Sigmoid colon (tissue), 7 donors: Measurements from ENCODE around the gene HSPH1. TPM values are rescaled to one million over a fixed set of nuclear protein-coding genes. Genes with fewer than 3 reads are reported as not detected.

Source experiments
- DNase-seq: peaks from one replicate; pipeline ENCODE4 v3.0.0-alpha.2; 2019
- H3K27ac ChIP-seq, 4 donors: fragments of 200-600 bp; sonication (generic); one replicate each; pipeline ENCODE4 v1.5.1; 2016 to 2019; ENCODE audit warnings: mild to moderate bottlenecking in 1 of 4
- H3K27me3 ChIP-seq, 3 donors: fragments of 200-600 bp; sonication (generic); one replicate each; pipeline ENCODE4 v1.5.1; 2019; ENCODE audit warnings: mild to moderate bottlenecking in 1 of 3
- H3K36me3 ChIP-seq, 4 donors: fragments of 200-600 bp; sonication (generic); one replicate each; pipeline ENCODE4 v1.5.1; 2016 to 2019
- H3K4me1 ChIP-seq, 4 donors: fragments of 200-600 bp; sonication (generic); one replicate each; pipeline ENCODE4 v1.5.1; 2017 to 2019
- H3K4me3 ChIP-seq, 4 donors: fragments of 200-600 bp; sonication (generic); one replicate each; pipeline ENCODE4 v1.5.1; 2017 to 2019; ENCODE audit warnings: mild to moderate bottlenecking in 2 of 4, moderate library complexity in 1 of 4
- H3K9me3 ChIP-seq, 4 donors: fragments of 200-600 bp in 3 of 4; sonication (generic) in 3 of 4; one replicate each; pipeline versions ENCODE4 v1.5.1 to v1.6.1; 2013 to 2019
- CTCF ChIP-seq, 4 experiments: fragments of 450-650 bp in 3 of 4; fragments of 200-600 bp in 1 of 4; IDR thresholded peaks; one replicate each; pipeline ENCODE4 v1.5.1; 2016 to 2019; ENCODE audit warnings: antibody characterized with exemption in 4 of 4, mild to moderate bottlenecking in 3 of 4, moderate library complexity in 2 of 4
- EP300 ChIP-seq, 4 donors: sonication (generic); formaldehyde crosslinking; IDR thresholded peaks; one replicate each; pipeline ENCODE4 v1.6.1; 2017; ENCODE audit warnings: antibody characterized with exemption in 4 of 4
- POLR2A ChIP-seq, 2 donors: fragments of 450-650 bp; IDR thresholded peaks; one replicate each; pipeline ENCODE4 v1.6.1; 2016; ENCODE audit warnings: antibody characterized with exemption in 2 of 2, mild to moderate bottlenecking in 2 of 2, moderate library complexity in 2 of 2
- POLR2AphosphoS5 ChIP-seq, 4 donors: sonication (generic); formaldehyde crosslinking; IDR thresholded peaks; one replicate each; pipeline ENCODE4 v1.6.1; 2017; ENCODE audit warnings: antibody characterized with exemption in 4 of 4
- WGBS, 2 donors: extraction: QIAGEN DNeasy Blood & Tissue Kit; methylation state at CpG; one replicate each; pipeline ENCODE4 v1.1.7; 2013; 5-methylcytosine and 5-hydroxymethylcytosine counted together
- intact Hi-C: fragments of 100-400 bp; cut with DNase I; formaldehyde crosslinking; loops from one replicate; pipeline ENCODE4 v1.15.1; 2023
- polyA plus RNA-seq, 3 donors: library from polyadenylated mRNA; stranded (reverse); fragments of 200-250 nt; gene quantifications; one replicate each; pipeline ENCODE4 v1.2.3, GENCODE V29; 2013
- total RNA-seq, 4 donors: library from RNA; depleted of rRNA; stranded (reverse); fragments of >200 nt; gene quantifications; one replicate each; pipeline ENCODE4 v1.1.0, GENCODE V29; 2016
- donor health status: healthy with polysubstance abuse.
- donor health status: Bipolar disorder and iron deficiency.
- donor health status: healthy.

Gene HSPH1
- total RNA-seq (10 to 100 TPM; 30.7 to 41.5 (median 33.7) TPM), polyA plus RNA-seq (10 to 100 TPM; 12.0 to 26.1 (median 15.5) TPM)

- TF ChIP-seq POLR2AphosphoS5 (IDR thresholded peaks at IDR 0.05) (peak; percentile 78 to 96 (median 81)), POLR2A (IDR thresholded peaks at IDR 0.05) (peak; percentile 54 to 57), EP300 (IDR thresholded peaks at IDR 0.05) (peak in 1 of 4 donors; percentile 78), CTCF (IDR thresholded peaks at IDR 0.05) (peak in 1 of 4 experiments; percentile 10)
- DNase-seq = peak; percentile 99
- Histone ChIP-seq H3K27ac (peak within 1 kb of the TSS; percentile 84 to 98 (median 90)), H3K27me3 (no peaks in the 10 kb centered on the region), H3K4me1 (peaks cover 0 to 20% (median 18%) of the 10 kb centered on the region in 4 donors), H3K36me3 (peaks cover 0 to 14% (median 0%) of the 10 kb centered on the region in 4 donors), H3K4me3 (peak within 1 kb of the TSS; percentile 66 to 92 (median 75)), H3K9me3 (no peaks in the 10 kb centered on the region)
- 0 to 1% methylated on average over 54 of the region's 54 CpGs for WGBS, 2 donors
- intact Hi-C loops = loop anchor here (1.0 to 10.0 kb wide), 5 partner anchors 39 to 694 kb away; partner anchors contain the start of genes HMGB1 and USPL1
Measured at GRCh38 chr13:31161557-31162150, at the start of gene HSPH1. Gene HSPH1 (minus strand): TSS chr13:31161904. CDS start chr13:31161582, 322 bp downstream.

- peaks cover 0 to 44% (median 35%) of the 10 kb centered on the region in 4 donors for H3K4me1 ChIP-seq
- TF ChIP-seq POLR2AphosphoS5 (IDR thresholded peaks at IDR 0.05) (peak in 3 of 4 donors; percentile 15 to 58 (median 39)), EP300 (IDR thresholded peaks at IDR 0.05) (no peak)
- H3K36me3 ChIP-seq = no peaks in the 10 kb centered on the region
- intact Hi-C loops = loop anchor here (2.0 to 10.0 kb wide), 2 partner anchors 47 to 215 kb away; no protein-coding TSS in a partner anchor
- H3K27me3 ChIP-seq = no peaks in the 10 kb centered on the region
- no peak for DNase-seq
- H3K27ac ChIP-seq = peak overlapping the region in 3 of 4 donors; percentile 52 to 67 (median 58)
- H3K9me3 ChIP-seq = no peaks in the 10 kb centered on the region
- 62 to 65% methylated on average over 4 of the region's 4 CpGs for WGBS, 2 donors
- H3K4me3 ChIP-seq = no peak overlapping the region
Measured at GRCh38 chr13:31209841-31210210, 48.1 kb upstream of the HSPH1 start.

GRCh38 chr13:31209172-31209840, 47.6 kb upstream of the HSPH1 start:
- no peaks in the 10 kb centered on the region for H3K9me3 ChIP-seq
- 50 to 53% methylated on average over 8 of the region's 8 CpGs for WGBS, 2 donors
- no peaks in the 10 kb centered on the region for H3K36me3 ChIP-seq
- intact Hi-C loops = loop anchor here (2.0 to 10.0 kb wide), 2 partner anchors 47 to 215 kb away; no protein-coding TSS in a partner anchor
- TF ChIP-seq CTCF (IDR thresholded peaks at IDR 0.05) (no peak), POLR2AphosphoS5 (IDR thresholded peaks at IDR 0.05) (peak in 2 of 4 donors; percentile 19 to 20), POLR2A (IDR thresholded peaks at IDR 0.05) (no peak), EP300 (IDR thresholded peaks at IDR 0.05) (no peak)
- no peaks in the 10 kb centered on the region for H3K27me3 ChIP-seq
- H3K4me3 ChIP-seq = no peak overlapping the region
- H3K27ac ChIP-seq = peak overlapping the region; percentile 24 to 67 (median 55)
- peaks cover 0 to 40% (median 33%) of the 10 kb centered on the region in 4 donors for H3K4me1 ChIP-seq
- DNase-seq = peak; percentile 81

GRCh38 chr13:31208559-31209122, 46.9 kb upstream of the HSPH1 start:
- DNase-seq = no peak
- Histone ChIP-seq H3K9me3 (no peaks in the 10 kb centered on the region), H3K4me3 (no peak overlapping the region), H3K4me1 (peaks cover 0 to 34% (median 31%) of the 10 kb centered on the region in 4 donors), H3K27me3 (no peaks in the 10 kb centered on the region), H3K27ac (peak overlapping the region; percentile 41 to 67 (median 55)), H3K36me3 (no peaks in the 10 kb centered on the region)
- intact Hi-C loops = loop anchor here (2.0 to 10.0 kb wide), 2 partner anchors 46 to 216 kb away; no protein-coding TSS in a partner anchor
- TF ChIP-seq POLR2AphosphoS5 (IDR thresholded peaks at IDR 0.05) (no peak), CTCF (IDR thresholded peaks at IDR 0.05) (no peak), POLR2A (IDR thresholded peaks at IDR 0.05) (no peak), EP300 (IDR thresholded peaks at IDR 0.05) (no peak)
- WGBS, 2 donors = 84 to 87% methylated on average over 12 of the region's 12 CpGs
